ENCODE data around the gene ANKS6.

DNA sequence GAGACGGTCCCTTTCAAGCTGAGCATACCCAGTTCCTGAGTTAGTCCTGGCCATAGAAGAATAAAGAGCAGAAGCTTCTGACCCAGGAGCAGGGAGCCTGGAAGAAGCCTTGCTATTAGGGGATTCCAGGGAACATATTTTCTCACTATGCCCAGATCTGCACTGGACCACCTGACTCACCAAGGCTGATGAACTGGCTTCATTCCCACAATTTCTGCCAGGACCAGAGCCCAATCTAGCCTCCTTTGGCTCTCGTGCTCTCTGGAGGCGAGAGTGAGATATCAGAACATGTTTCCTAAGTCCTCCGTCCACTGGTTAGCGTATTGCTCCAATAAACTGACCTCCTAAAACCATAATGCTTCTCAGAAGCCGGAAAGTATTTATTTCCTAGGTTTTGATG lies 97.5 kb downstream of the ANKS6 start:
- TF ChIP-seq, protein P1, sequence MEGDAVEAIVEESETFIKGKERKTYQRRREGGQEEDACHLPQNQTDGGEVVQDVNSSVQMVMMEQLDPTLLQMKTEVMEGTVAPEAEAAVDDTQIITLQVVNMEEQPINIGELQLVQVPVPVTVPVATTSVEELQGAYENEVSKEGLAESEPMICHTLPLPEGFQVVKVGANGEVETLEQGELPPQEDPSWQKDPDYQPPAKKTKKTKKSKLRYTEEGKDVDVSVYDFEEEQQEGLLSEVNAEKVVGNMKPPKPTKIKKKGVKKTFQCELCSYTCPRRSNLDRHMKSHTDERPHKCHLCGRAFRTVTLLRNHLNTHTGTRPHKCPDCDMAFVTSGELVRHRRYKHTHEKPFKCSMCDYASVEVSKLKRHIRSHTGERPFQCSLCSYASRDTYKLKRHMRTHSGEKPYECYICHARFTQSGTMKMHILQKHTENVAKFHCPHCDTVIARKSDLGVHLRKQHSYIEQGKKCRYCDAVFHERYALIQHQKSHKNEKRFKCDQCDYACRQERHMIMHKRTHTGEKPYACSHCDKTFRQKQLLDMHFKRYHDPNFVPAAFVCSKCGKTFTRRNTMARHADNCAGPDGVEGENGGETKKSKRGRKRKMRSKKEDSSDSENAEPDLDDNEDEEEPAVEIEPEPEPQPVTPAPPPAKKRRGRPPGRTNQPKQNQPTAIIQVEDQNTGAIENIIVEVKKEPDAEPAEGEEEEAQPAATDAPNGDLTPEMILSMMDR (conservative IDR thresholded peaks at IDR 0.05; ENCODE audit: low read depth, low read length), result no peak
- TF ChIP-seq POLR2A (IDR thresholded peaks at IDR 0.05; ENCODE audit: low read depth, low read length) (no peak), SMC3 (IDR thresholded peaks at IDR 0.05; ENCODE audit: low read depth, low read length) (no peak), RAD21 (IDR thresholded peaks at IDR 0.05; ENCODE audit: low read length) (no peak)

Measured in IMR-90 (cell line).